WTC11 (cell line): Measurements from ENCODE around the gene MSX1.

Experiments used
- ATF2 ChIP-seq: sonication (generic); formaldehyde crosslinking; IDR thresholded peaks from 2 replicates; pipeline ENCODE4 v1.8.1; 2022; ENCODE audit warnings: low read depth, missing genetic modification reagents, borderline replicate concordance
- CBFB ChIP-seq: sonication (generic); formaldehyde crosslinking; IDR thresholded peaks from 2 replicates; pipeline ENCODE4 v1.8.1; 2022; ENCODE audit warnings: mild to moderate bottlenecking, low read depth, missing genetic modification reagents
- CTCF ChIP-seq: fragments of 200-600 bp; IDR thresholded peaks from 2 replicates; pipeline ENCODE4 v1.8.0; 2022; ENCODE audit warnings: antibody characterized with exemption
- E2F4 ChIP-seq: sonication (generic); formaldehyde crosslinking; IDR thresholded peaks from 2 replicates; pipeline ENCODE4 v1.8.1; 2022; ENCODE audit warnings: low read depth, mild to moderate bottlenecking, moderate library complexity, missing genetic modification reagents, borderline replicate concordance
- ELF4 ChIP-seq: sonication (generic); formaldehyde crosslinking; IDR thresholded peaks from 2 replicates; pipeline ENCODE4 v1.8.1; 2022; ENCODE audit warnings: low read depth, mild to moderate bottlenecking, moderate library complexity, missing genetic modification reagents
- IRF2 ChIP-seq: sonication (generic); formaldehyde crosslinking; IDR thresholded peaks from 2 replicates; pipeline ENCODE4 v1.8.0; 2022; ENCODE audit warnings: low read depth, missing genetic modification reagents, borderline replicate concordance
- MAX ChIP-seq: sonication (generic); formaldehyde crosslinking; IDR thresholded peaks from 2 replicates; pipeline ENCODE4 v1.8.0; 2022; ENCODE audit warnings: mild to moderate bottlenecking, missing genetic modification reagents
- NFE2L1 ChIP-seq: sonication (generic); formaldehyde crosslinking; IDR thresholded peaks from 2 replicates; pipeline ENCODE4 v1.8.1; 2023; ENCODE audit warnings: missing genetic modification reagents
- NR1H2 ChIP-seq: sonication (generic); formaldehyde crosslinking; IDR thresholded peaks from 2 replicates; pipeline ENCODE4 v1.9.0; 2021; ENCODE audit warnings: mild to moderate bottlenecking, moderate library complexity, missing genetic modification reagents
- NR2C2 ChIP-seq: sonication (generic); formaldehyde crosslinking; IDR thresholded peaks from 2 replicates; pipeline ENCODE4 v1.8.0; 2022; ENCODE audit warnings: mild to moderate bottlenecking, missing genetic modification reagents
- PRRX2 ChIP-seq: fragments of 250-450 bp; sonication (Bioruptor Pico); IDR thresholded peaks from 2 replicates; pipeline ENCODE4 v1.8.0; 2021; ENCODE audit warnings: mild to moderate bottlenecking
- ZNF138 ChIP-seq: sonication (generic); formaldehyde crosslinking; conservative IDR thresholded peaks from 2 replicates; pipeline ENCODE4 v1.8.1; 2022; ENCODE audit warnings: mild to moderate bottlenecking, moderate library complexity, missing genetic modification reagents

GRCh38 chr4:4865705-4866123 is 6.2 kb downstream of the MSX1 start:
- TF ChIP-seq NR2C2 (CRISPR knock-in tag), result no peak
- TF ChIP-seq ATF2, result no peak
- TF ChIP-seq CTCF, result no peak
- no peak for TF ChIP-seq ZNF138
- TF ChIP-seq E2F4, result no peak
- TF ChIP-seq PRRX2, result no peak
- TF ChIP-seq NR1H2, result no peak
- TF ChIP-seq MAX (CRISPR knock-in tag), result no peak
- no peak for TF ChIP-seq IRF2
- TF ChIP-seq ELF4 (CRISPR knock-in tag), result no peak
- no peak for TF ChIP-seq NFE2L1 (CRISPR knock-in tag)
- TF ChIP-seq CBFB (CRISPR knock-in tag), result no peak
